MCF 10A (cell line): Measurements from ENCODE around the gene SPINT1. TPM values are rescaled to one million over a fixed set of nuclear protein-coding genes. Genes with fewer than 3 reads are reported as not detected.
A peak's percentile ranks its signal among the peaks of the same experiment; 100 is the strongest.

Source experiments
- BruUV-seq: library from RNA; stranded (reverse); fragments of 400-500 nt; replicated peaks from 2 replicates; lab custom pipeline; 2021; lab: Mats Ljungman, UMichigan
- CTCF ChIA-PET: fragments of 300-600 bp; sonication (Branson Sonifier 250); formaldehyde crosslinking; extraction: SDS; loops from one replicate; lab custom pipeline; 2021; ENCODE audit warnings: antibody characterized with exemption, inconsistent platforms; lab: Yijun Ruan, JAX
- POLR2A ChIA-PET: fragments of 300-600, 350-650 bp; sonication (Branson Sonifier 250); formaldehyde crosslinking; extraction: SDS; loops from one replicate; lab custom pipeline; 2020; ENCODE audit warnings: antibody characterized with exemption, inconsistent platforms; lab: Yijun Ruan, JAX
- DNase-seq: peaks from one replicate; pipeline ENCODE4 v3.0.0-alpha.2; 2018; ENCODE audit not compliant: unreplicated experiment
- H3K27ac Mint-ChIP-seq: one replicate; pipeline ENCODE4 v1.8.0; 2022; ENCODE audit warnings: mild to moderate bottlenecking, low read depth, mixed read lengths; ENCODE audit not compliant: unreplicated experiment
- H3K27me3 Mint-ChIP-seq: one replicate; pipeline ENCODE4 v1.8.0; 2022; ENCODE audit warnings: mixed read lengths; ENCODE audit not compliant: insufficient read depth, unreplicated experiment
- H3K36me3 Mint-ChIP-seq: one replicate; pipeline ENCODE4 v1.8.0; 2022; ENCODE audit warnings: mild to moderate bottlenecking, moderate library complexity, mixed read lengths; ENCODE audit not compliant: insufficient read depth, unreplicated experiment
- H3K4me1 Mint-ChIP-seq: one replicate; pipeline ENCODE4 v1.8.0; 2022; ENCODE audit warnings: mixed read lengths; ENCODE audit not compliant: insufficient read depth, unreplicated experiment
- H3K4me3 Mint-ChIP-seq: one replicate; pipeline ENCODE4 v1.8.0; 2022; ENCODE audit warnings: mild to moderate bottlenecking, moderate library complexity, mixed read lengths; ENCODE audit not compliant: unreplicated experiment
- H3K9me3 Mint-ChIP-seq: one replicate; pipeline ENCODE4 v1.8.0; 2022; ENCODE audit warnings: mixed read lengths; ENCODE audit not compliant: unreplicated experiment
- intact Hi-C: fragments of 100-400 bp; cut with micrococcal nuclease; formaldehyde crosslinking; loops from 2 replicates; pipeline ENCODE4 v1.14.1; 2022
- total RNA-seq: library from RNA; stranded (reverse); gene quantifications from 2 replicates; pipeline ENCODE4 v1.2.3, GENCODE V29; 2022
- TF ChIP-seq, protein P1 (sequence below): fragments of 200-600 bp; IDR thresholded peaks from one replicate; pipeline ENCODE4 v1.8.0; 2022; ENCODE audit warnings: antibody characterized with exemption, mild to moderate bottlenecking; ENCODE audit not compliant: unreplicated experiment

Gene SPINT1
- total RNA-seq, 1 experiment from 2014 or later: 57.9 TPM

DNA sequence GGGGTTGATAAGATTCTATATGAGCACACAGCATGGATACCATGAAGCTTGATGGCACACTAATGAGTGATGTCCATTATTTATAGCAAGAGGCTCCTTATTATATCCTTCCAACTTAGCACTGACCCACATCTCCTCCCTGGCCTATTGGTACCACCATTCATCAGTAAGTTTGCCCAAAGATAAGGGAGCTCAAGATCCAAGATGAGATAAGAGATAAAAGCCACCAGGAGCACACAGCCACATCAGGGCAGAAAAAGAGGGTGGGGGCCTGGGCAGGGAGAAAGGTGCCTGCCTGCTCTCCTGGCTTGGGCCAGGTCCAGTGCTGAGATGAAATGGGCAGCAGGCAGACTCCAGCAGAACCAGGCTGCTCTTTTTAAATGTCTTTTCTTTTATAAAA is 10.9 kb upstream of the SPINT1 start:
- POLR2A ChIA-PET: no interaction called here
- no TSS peak for BruUV-seq
- CTCF ChIA-PET: interaction anchor here (0.6 to 1.3 kb wide), 4 partner anchors 29 to 258 kb away, joined by 3 to 7 read pairs (median 3); no protein-coding TSS in a partner anchor

DNA sequence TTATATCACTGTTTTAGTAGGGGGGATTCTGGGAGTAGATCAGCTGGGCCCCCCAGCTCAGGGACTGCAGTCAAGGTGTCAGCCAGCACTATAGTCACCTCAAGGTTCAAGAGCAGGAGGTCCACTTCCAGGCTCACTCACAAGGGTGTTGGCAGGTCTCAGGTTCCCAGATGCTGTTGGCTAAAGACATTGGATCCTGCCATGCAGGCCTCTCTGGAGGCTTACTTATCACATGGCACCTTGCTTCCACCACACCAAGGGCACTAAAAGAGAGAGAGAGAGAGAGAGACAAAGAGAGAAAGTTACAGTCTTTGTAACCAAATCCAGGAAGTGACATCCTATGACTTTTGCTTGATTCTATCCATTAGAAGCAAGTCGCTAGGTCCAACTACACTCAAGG is 7.8 kb upstream of the SPINT1 start:
- intact Hi-C loops: no loop called here
- CTCF ChIA-PET: interaction anchor here (1.0 kb wide), 1 partner anchor 20 kb away, joined by 3 read pairs; no protein-coding TSS in a partner anchor
- Mint-ChIP-seq H3K4me1 (peaks cover 8% of the 10 kb centered on the region), H3K36me3 (peaks cover 6% of the 10 kb centered on the region), H3K4me3 (no peak overlapping the region), H3K9me3 (no peaks in the 10 kb centered on the region), H3K27ac (peak overlapping the region; percentile 67), H3K27me3 (no peaks in the 10 kb centered on the region)
- POLR2A ChIA-PET: interaction anchor here (0.8 to 2.2 kb wide), 7 partner anchors 8 to 66 kb away, joined by 3 to 12 read pairs (median 5); partner anchors contain the start of genes C15orf62, DNAJC17, SPINT1 and ZFYVE19
- no peak for DNase-seq
- TF ChIP-seq, protein P1, sequence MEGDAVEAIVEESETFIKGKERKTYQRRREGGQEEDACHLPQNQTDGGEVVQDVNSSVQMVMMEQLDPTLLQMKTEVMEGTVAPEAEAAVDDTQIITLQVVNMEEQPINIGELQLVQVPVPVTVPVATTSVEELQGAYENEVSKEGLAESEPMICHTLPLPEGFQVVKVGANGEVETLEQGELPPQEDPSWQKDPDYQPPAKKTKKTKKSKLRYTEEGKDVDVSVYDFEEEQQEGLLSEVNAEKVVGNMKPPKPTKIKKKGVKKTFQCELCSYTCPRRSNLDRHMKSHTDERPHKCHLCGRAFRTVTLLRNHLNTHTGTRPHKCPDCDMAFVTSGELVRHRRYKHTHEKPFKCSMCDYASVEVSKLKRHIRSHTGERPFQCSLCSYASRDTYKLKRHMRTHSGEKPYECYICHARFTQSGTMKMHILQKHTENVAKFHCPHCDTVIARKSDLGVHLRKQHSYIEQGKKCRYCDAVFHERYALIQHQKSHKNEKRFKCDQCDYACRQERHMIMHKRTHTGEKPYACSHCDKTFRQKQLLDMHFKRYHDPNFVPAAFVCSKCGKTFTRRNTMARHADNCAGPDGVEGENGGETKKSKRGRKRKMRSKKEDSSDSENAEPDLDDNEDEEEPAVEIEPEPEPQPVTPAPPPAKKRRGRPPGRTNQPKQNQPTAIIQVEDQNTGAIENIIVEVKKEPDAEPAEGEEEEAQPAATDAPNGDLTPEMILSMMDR: no peak
- BruUV-seq: no TSS peak

More for the DNA sequence above, 10.9 kb upstream of the SPINT1 start:
- peaks cover 4% of the 10 kb centered on the region for H3K36me3 Mint-ChIP-seq
- H3K27ac Mint-ChIP-seq: no peak overlapping the region
- H3K9me3 Mint-ChIP-seq: no peaks in the 10 kb centered on the region
- no peak for DNase-seq
- no peak overlapping the region for H3K4me3 Mint-ChIP-seq
- no peaks in the 10 kb centered on the region for H3K27me3 Mint-ChIP-seq
- peaks cover 8% of the 10 kb centered on the region for H3K4me1 Mint-ChIP-seq
- TF ChIP-seq, protein P1: no peak
- intact Hi-C loops: no loop called here

DNA sequence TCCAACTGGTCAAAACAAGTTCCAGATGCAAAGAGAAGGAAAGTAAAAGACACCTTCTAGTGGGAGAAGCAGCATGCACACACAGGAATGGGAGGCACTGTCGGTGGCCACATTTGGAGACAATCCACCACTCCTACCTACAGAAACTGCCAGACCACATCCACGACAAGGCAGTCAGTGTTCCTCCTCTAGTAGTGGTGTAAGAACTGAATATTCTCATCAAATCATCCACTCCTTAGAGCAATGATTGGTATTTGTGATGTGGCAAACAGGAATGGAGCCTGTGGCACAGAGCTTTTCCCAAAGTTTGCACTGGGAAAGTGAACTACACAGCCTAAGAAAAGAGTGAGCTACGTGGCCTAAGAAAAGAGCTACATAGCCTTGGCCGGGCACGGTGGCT is 5.1 kb upstream of the SPINT1 start:
- DNase-seq: no peak
- CTCF ChIA-PET: interaction anchor here (0.7 to 2.0 kb wide), 3 partner anchors 19 to 56 kb away, joined by 3 to 11 read pairs (median 4); no protein-coding TSS in a partner anchor

DNA sequence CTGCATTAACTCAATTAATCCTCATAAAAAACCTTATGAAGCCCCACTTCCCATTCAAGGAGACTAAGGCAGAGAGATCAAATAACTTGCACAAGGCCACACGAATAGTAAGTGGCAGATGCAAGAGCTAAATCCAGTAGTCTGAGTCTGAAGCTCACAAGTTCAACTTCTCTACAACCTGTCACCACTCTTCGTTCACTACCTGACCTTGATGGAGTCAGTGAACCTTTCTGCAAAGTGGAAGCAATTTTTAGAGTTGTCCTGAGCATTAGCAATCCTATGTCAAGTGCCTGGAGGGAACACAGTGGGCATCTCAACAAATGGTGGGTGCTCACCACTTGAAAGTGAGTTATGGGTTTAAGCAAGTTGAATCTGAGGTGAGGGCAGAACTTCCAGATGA is 2.1 kb upstream of the SPINT1 start:
- TF ChIP-seq, protein P1: no peak
- intact Hi-C loops: no loop called here
- Mint-ChIP-seq H3K9me3 (no peaks in the 10 kb centered on the region), H3K4me1 (peaks cover 17% of the 10 kb centered on the region), H3K27me3 (no peaks in the 10 kb centered on the region), H3K4me3 (no peak overlapping the region), H3K36me3 (peaks cover 10% of the 10 kb centered on the region), H3K27ac (no peak overlapping the region)
- no TSS peak for BruUV-seq
- no peak for DNase-seq
- CTCF ChIA-PET: interaction anchor here (2.1 kb wide), 1 partner anchor 16 kb away, joined by 6 read pairs; no protein-coding TSS in a partner anchor
- POLR2A ChIA-PET: interaction anchor here (0.6 kb wide), 1 partner anchor 14 kb away, joined by 4 read pairs; no protein-coding TSS in a partner anchor

More for the DNA sequence above, 5.1 kb upstream of the SPINT1 start:
- no peak overlapping the region for H3K4me3 Mint-ChIP-seq
- TF ChIP-seq, protein P1: no peak
- intact Hi-C loops: no loop called here
- POLR2A ChIA-PET: no interaction called here
- peaks cover 8% of the 10 kb centered on the region for H3K4me1 Mint-ChIP-seq
- no peak overlapping the region for H3K27ac Mint-ChIP-seq
- no peaks in the 10 kb centered on the region for H3K9me3 Mint-ChIP-seq
- peaks cover 6% of the 10 kb centered on the region for H3K36me3 Mint-ChIP-seq
- no peaks in the 10 kb centered on the region for H3K27me3 Mint-ChIP-seq
- BruUV-seq: no TSS peak
